ENCODE data around the gene LFNG.

The LFNG gene

DNA sequence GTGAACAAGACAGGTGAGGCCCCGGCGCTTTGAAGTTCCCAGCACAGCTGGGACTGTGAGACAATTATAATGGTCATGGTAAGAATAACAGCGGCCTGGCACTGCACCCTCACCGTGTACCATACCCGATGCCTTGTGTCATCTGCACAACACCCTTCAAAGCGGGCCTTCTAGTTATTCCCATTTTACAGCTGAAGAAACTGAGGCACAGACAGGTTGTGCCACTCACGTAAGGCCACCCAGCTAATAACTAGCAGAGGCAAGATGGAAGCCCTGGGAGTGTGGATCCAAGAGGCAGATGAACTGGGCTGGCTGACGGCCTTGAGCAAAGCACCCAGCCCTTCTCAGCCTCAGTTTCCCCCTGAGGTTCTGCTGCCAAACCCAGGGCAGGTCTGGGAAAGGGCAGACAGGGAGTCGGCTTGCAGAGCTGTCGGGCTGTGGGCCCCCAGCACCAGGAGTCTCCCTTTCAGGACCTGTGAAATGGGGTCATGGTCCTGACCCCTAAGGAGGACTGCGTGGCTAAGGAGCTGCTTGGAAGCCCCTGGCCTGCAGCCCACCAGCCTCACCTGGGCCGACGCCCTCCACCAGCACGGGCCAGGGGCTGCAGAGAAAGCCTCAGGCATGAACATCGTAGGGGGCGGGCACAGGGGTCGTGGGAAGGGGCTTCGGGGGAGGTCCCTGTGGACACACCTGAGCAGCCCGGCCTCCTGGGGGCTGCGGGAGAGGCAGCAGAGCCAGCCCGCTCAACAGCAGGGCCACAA lies 15.3 kb upstream of the LFNG start:
- no peak overlapping the region for H3K4me2 ChIP-seq (ENCODE audit: low read length)
- peaks cover 13% of the 10 kb centered on the region for H3K4me1 ChIP-seq (ENCODE audit: low read length)

DNA sequence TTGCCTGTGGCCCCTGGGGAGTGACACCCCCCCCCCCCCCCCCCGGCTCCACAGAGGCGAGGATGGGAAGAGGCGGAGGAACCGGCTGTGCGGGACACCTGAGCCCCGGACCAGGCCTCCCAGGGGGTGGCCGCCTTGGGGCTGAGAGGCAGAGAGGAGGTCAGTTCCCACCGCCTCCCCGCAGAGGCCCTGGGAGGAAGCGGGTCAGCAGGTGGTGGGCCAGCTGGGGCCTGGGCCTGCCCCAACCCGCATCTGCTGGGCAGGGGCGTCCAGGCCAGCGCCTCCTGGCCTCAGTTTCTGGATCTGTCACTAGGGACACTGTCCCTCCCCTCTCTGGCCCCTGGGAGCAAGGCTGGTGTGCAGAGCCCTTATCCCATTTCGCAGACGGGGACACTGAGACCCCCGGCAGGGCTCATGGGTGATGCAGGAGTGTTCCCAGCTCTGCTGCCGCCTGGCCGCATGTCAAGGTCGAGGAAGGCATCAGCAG lies 14.6 kb upstream of the LFNG start:
- H3K9me3 ChIP-seq (ENCODE audit: insufficient read depth, low read length) = no peaks in the 10 kb centered on the region
- 0 out of 2 replicates have a peak, but pooled peaks cover 5% of the 10 kb centered on the region for H3K27me3 ChIP-seq (ENCODE audit: low read depth, low read length)
- no peak overlapping the region for H3K4me3 ChIP-seq (ENCODE audit: low read length)
- H3K4me1 ChIP-seq (ENCODE audit: low read length) = peaks cover 19% of the 10 kb centered on the region
- no peak overlapping the region for H3K9ac ChIP-seq (ENCODE audit: low read length)
- TF ChIP-seq, protein P1, sequence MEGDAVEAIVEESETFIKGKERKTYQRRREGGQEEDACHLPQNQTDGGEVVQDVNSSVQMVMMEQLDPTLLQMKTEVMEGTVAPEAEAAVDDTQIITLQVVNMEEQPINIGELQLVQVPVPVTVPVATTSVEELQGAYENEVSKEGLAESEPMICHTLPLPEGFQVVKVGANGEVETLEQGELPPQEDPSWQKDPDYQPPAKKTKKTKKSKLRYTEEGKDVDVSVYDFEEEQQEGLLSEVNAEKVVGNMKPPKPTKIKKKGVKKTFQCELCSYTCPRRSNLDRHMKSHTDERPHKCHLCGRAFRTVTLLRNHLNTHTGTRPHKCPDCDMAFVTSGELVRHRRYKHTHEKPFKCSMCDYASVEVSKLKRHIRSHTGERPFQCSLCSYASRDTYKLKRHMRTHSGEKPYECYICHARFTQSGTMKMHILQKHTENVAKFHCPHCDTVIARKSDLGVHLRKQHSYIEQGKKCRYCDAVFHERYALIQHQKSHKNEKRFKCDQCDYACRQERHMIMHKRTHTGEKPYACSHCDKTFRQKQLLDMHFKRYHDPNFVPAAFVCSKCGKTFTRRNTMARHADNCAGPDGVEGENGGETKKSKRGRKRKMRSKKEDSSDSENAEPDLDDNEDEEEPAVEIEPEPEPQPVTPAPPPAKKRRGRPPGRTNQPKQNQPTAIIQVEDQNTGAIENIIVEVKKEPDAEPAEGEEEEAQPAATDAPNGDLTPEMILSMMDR (IDR thresholded peaks at IDR 0.05; ENCODE audit: low read depth, low read length) = no peak
- TF ChIP-seq EZH2phosphoT487 (IDR thresholded peaks at IDR 0.05; ENCODE audit: low read depth) = no peak
- no peak overlapping the region for H3K4me2 ChIP-seq (ENCODE audit: low read length)
- H4K20me1 ChIP-seq (ENCODE audit: insufficient read depth, low read length) = no peaks in the 10 kb centered on the region
- no peaks in the 10 kb centered on the region for H3K36me3 ChIP-seq (replicated peaks; ENCODE audit: low read depth, low read length)
- no peak overlapping the region for H3K27ac ChIP-seq (ENCODE audit: low read length)
- no peaks in the 10 kb centered on the region for H3K79me2 ChIP-seq (ENCODE audit: low read length)
- H2AFZ ChIP-seq (ENCODE audit: low read depth, low read length) = no peak overlapping the region

More for the DNA sequence above, 15.3 kb upstream of the LFNG start:
- no peak overlapping the region for H3K4me3 ChIP-seq (ENCODE audit: low read length)
- no peak overlapping the region for H3K9ac ChIP-seq (ENCODE audit: low read length)
- 0 out of 2 replicates have a peak, but pooled peaks cover 5% of the 10 kb centered on the region for H3K27me3 ChIP-seq (ENCODE audit: low read depth, low read length)
- H3K79me2 ChIP-seq (ENCODE audit: low read length) = no peaks in the 10 kb centered on the region
- H3K36me3 ChIP-seq (replicated peaks; ENCODE audit: low read depth, low read length) = no peaks in the 10 kb centered on the region
- no peak overlapping the region for H2AFZ ChIP-seq (ENCODE audit: low read depth, low read length)
- H3K9me3 ChIP-seq (ENCODE audit: insufficient read depth, low read length) = no peaks in the 10 kb centered on the region
- no peaks in the 10 kb centered on the region for H4K20me1 ChIP-seq (ENCODE audit: insufficient read depth, low read length)
- TF ChIP-seq EZH2phosphoT487 (IDR thresholded peaks at IDR 0.05; ENCODE audit: low read depth) = no peak
- TF ChIP-seq, protein P1 (IDR thresholded peaks at IDR 0.05; ENCODE audit: low read depth, low read length) = no peak
- no peak overlapping the region for H3K27ac ChIP-seq (ENCODE audit: low read length)

GRCh38 chr7:2505401-2505800 lies 14.2 kb upstream of the LFNG start:
- Histone ChIP-seq H3K27ac (ENCODE audit: low read length) (no peak overlapping the region), H3K4me2 (ENCODE audit: low read length) (no peak overlapping the region), H3K9ac (ENCODE audit: low read length) (no peak overlapping the region), H3K27me3 (ENCODE audit: low read depth, low read length) (0 out of 2 replicates have a peak, but pooled peaks cover 5% of the 10 kb centered on the region), H3K79me2 (ENCODE audit: low read length) (no peaks in the 10 kb centered on the region), H3K9me3 (ENCODE audit: insufficient read depth, low read length) (no peaks in the 10 kb centered on the region), H3K36me3 (replicated peaks; ENCODE audit: low read depth, low read length) (no peaks in the 10 kb centered on the region), H3K4me1 (ENCODE audit: low read length) (peaks cover 24% of the 10 kb centered on the region), H4K20me1 (ENCODE audit: insufficient read depth, low read length) (no peaks in the 10 kb centered on the region), H3K4me3 (ENCODE audit: low read length) (no peak overlapping the region), H2AFZ (ENCODE audit: low read depth, low read length) (no peak overlapping the region)
- TF ChIP-seq, protein P1 (IDR thresholded peaks at IDR 0.05; ENCODE audit: low read depth, low read length) = no peak
- no peak for TF ChIP-seq EZH2phosphoT487 (IDR thresholded peaks at IDR 0.05; ENCODE audit: low read depth)

DNA sequence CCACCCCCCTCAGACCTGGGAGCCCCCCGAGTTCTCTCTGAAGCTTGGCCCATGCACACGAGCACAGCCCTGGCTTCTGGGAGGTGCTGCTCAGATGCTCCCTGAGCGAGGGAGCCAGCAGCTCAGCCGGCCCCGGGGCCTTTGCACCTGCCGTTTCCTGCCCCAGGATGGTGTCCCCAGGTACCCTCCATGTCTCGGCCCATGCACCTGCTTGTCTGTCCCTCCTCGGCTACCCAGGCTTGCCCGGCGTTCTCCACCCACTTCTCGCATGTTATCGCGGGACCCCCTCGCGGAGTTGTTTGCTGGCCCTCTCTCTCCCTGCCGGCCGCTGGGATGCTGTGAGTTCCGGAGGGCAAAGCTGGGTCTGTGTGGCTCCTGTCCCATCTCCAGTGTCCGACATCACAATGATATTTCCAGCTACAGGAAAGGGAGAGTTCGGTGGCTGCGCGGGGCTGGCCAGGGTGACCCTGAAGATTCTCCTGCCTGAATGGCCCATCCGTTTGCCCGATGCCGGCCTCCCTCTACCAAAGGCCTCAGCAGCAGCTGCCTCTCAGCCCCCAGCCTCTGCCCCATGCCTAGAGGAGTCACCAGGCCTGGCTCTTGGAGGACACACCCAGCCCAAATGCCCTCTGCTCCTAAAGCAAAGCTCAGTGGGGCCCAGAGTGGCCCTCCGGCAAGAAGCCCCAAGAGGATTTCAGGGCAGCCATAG lies 12.2 kb upstream of the LFNG start:
- no peak overlapping the region for H3K9ac ChIP-seq (ENCODE audit: low read length)
- H3K4me3 ChIP-seq (ENCODE audit: low read length) = no peak overlapping the region

More for the DNA sequence above, 12.2 kb upstream of the LFNG start:
- peaks cover 43% of the 10 kb centered on the region for H3K4me1 ChIP-seq (ENCODE audit: low read length)
- H3K79me2 ChIP-seq (ENCODE audit: low read length) = no peaks in the 10 kb centered on the region
- no peaks in the 10 kb centered on the region for H4K20me1 ChIP-seq (ENCODE audit: insufficient read depth, low read length)
- TF ChIP-seq, protein P1 (IDR thresholded peaks at IDR 0.05; ENCODE audit: low read depth, low read length) = no peak
- no peak for TF ChIP-seq EZH2phosphoT487 (IDR thresholded peaks at IDR 0.05; ENCODE audit: low read depth)
- H3K27ac ChIP-seq (ENCODE audit: low read length) = no peak overlapping the region
- H3K9me3 ChIP-seq (ENCODE audit: insufficient read depth, low read length) = no peaks in the 10 kb centered on the region
- H3K27me3 ChIP-seq (ENCODE audit: low read depth, low read length) = 0 out of 2 replicates have a peak, but pooled peaks cover 5% of the 10 kb centered on the region
- no peak overlapping the region for H3K4me2 ChIP-seq (ENCODE audit: low read length)
- H2AFZ ChIP-seq (ENCODE audit: low read depth, low read length) = no peak overlapping the region
- H3K36me3 ChIP-seq (replicated peaks; ENCODE audit: low read depth, low read length) = no peaks in the 10 kb centered on the region
